Small intestine (tissue), 7 donors: ENCODE results near the gene KCNN1. TPM values are rescaled to one million over a fixed set of nuclear protein-coding genes. Genes with fewer than 3 reads are reported as not detected.

Experiments
- DNase-seq, 2 donors: peaks; one replicate each; pipeline versions ENCODE4 v3.0.0 to v3.0.0-alpha.2; 2013
- FAIRE-seq: peaks from 2 replicates; lab custom pipeline; 2012; peaks lifted over from hg19 to GRCh38; lab: Jason Lieb, UNC
- H3K27ac ChIP-seq, 3 donors: one replicate each; pipeline ENCODE4 v1.5.1; 2013; ENCODE audit warnings: low read length in 2 of 3, mild to moderate bottlenecking in 2 of 3, control low read depth in 1 of 3, inconsistent platforms in 1 of 3, low read depth in 1 of 3, moderate library complexity in 1 of 3
- H3K27me3 ChIP-seq, 3 donors: one replicate each; pipeline ENCODE4 v1.6.1; 2013; ENCODE audit warnings: low read length in 3 of 3, inconsistent platforms in 1 of 3; ENCODE audit not compliant: control insufficient read depth in 3 of 3, insufficient read depth in 3 of 3
- H3K36me3 ChIP-seq, 3 donors: one replicate each; pipeline ENCODE4 v1.6.1; 2013; ENCODE audit warnings: low read length in 3 of 3, inconsistent platforms in 1 of 3, low read depth in 1 of 3, mild to moderate bottlenecking in 1 of 3, moderate library complexity in 1 of 3; ENCODE audit not compliant: control insufficient read depth in 3 of 3, insufficient read depth in 2 of 3
- H3K4me1 ChIP-seq, 3 donors: one replicate each; pipeline ENCODE4 v1.6.1; 2013; ENCODE audit warnings: low read length in 2 of 3, inconsistent platforms in 1 of 3, low read depth in 1 of 3, mild to moderate bottlenecking in 1 of 3, moderate library complexity in 1 of 3; ENCODE audit not compliant: control insufficient read depth in 3 of 3, insufficient read depth in 2 of 3
- H3K4me3 ChIP-seq, 3 donors: one replicate each; pipeline ENCODE4 v1.5.1; 2013; ENCODE audit warnings: low read length in 3 of 3, control low read depth in 1 of 3, inconsistent platforms in 1 of 3, low read depth in 1 of 3, mild to moderate bottlenecking in 1 of 3, moderate library complexity in 1 of 3
- H3K9me3 ChIP-seq, 2 donors: one replicate each; pipeline ENCODE4 v1.6.1; 2013; ENCODE audit warnings: low read depth in 1 of 2, low read length in 1 of 2; ENCODE audit not compliant: control insufficient read depth in 2 of 2, insufficient read depth in 1 of 2
- WGBS, 3 donors: extraction: QIAGEN DNeasy Blood & Tissue Kit; methylation state at CpG; one replicate each; pipeline ENCODE4 v1.1.7; 2013; 5-methylcytosine and 5-hydroxymethylcytosine counted together
- polyA plus RNA-seq, 4 donors: library from polyadenylated mRNA; stranded (reverse) in 3 of 4; unstranded in 1 of 4; fragments of 200-250 nt in 3 of 4; fragments of 120-200 nt in 1 of 4; gene quantifications; one replicate each; pipeline versions ENCODE4 v1.2.1 to v1.2.3, GENCODE V29; 2013
- donor health status: healthy with polysubstance abuse.
- donor health status: control.
- donor health status: control.
- donor health status: Bipolar disorder and iron deficiency.
- donor health status: healthy.

Gene KCNN1
- polyA plus RNA-seq, 4 donors: 0.24 to 0.41 TPM; not detected in 2

GRCh38 chr19:17950310-17951156 lies 16.4 kb upstream of the KCNN1 start:
- FAIRE-seq (no peak), DNase-seq (no peak)
- Histone ChIP-seq H3K4me3 (peak overlapping the region in 1 of 3 donors; percentile 13), H3K27ac (no peak overlapping the region), H3K36me3 (no peaks in the 10 kb centered on the region), H3K27me3 (peaks cover 5 to 60% (median 45%) of the 10 kb centered on the region in 3 donors), H3K9me3 (peaks cover 0 to 2% of the 10 kb centered on the region in 2 donors), H3K4me1 (peaks cover 0 to 44% (median 0%) of the 10 kb centered on the region in 3 donors)
- 1 to 2% (median 2%) methylated on average over 33 to 48 of the region's 48 CpGs for WGBS, 3 donors

GRCh38 chr19:17951157-17951989 lies 15.5 kb upstream of the KCNN1 start:
- Histone ChIP-seq H3K4me1 (peaks cover 0 to 44% (median 0%) of the 10 kb centered on the region in 3 donors), H3K27ac (no peak overlapping the region), H3K27me3 (peaks cover 5 to 60% (median 45%) of the 10 kb centered on the region in 3 donors), H3K4me3 (no peak overlapping the region), H3K9me3 (peaks cover 0 to 2% of the 10 kb centered on the region in 2 donors), H3K36me3 (no peaks in the 10 kb centered on the region)
- WGBS, 3 donors: 2 to 6% (median 3%) methylated on average over 31 to 33 of the region's 33 CpGs
- DNase-seq (no peak), FAIRE-seq (no peak)

- H3K4me3 ChIP-seq: peak overlapping the region in 1 of 3 donors; percentile 12
- H3K9me3 ChIP-seq: peaks cover 0 to 2% of the 10 kb centered on the region in 2 donors
- peaks cover 0 to 40% (median 0%) of the 10 kb centered on the region in 3 donors for H3K4me1 ChIP-seq
- H3K27me3 ChIP-seq: peaks cover 5 to 61% (median 46%) of the 10 kb centered on the region in 3 donors
- no peaks in the 10 kb centered on the region for H3K36me3 ChIP-seq
- H3K27ac ChIP-seq: no peak overlapping the region
- WGBS, 3 donors: 1 to 2% (median 1%) methylated on average over 36 to 68 of the region's 68 CpGs
- DNase-seq (no peak), FAIRE-seq (no peak)
These were observed 14.6 kb upstream of the KCNN1 start for GRCh38 chr19:17951990-17952976.

- H3K36me3 ChIP-seq: no peaks in the 10 kb centered on the region
- DNase-seq: no peak
- peaks cover 5 to 68% (median 49%) of the 10 kb centered on the region in 3 donors for H3K27me3 ChIP-seq
- no peak for FAIRE-seq
- H3K4me3 ChIP-seq: no peak overlapping the region
- H3K9me3 ChIP-seq: peaks cover 0 to 2% of the 10 kb centered on the region in 2 donors
- H3K4me1 ChIP-seq: peaks cover 0 to 37% (median 0%) of the 10 kb centered on the region in 3 donors
- 18 to 50% (median 39%) methylated on average over 7 of the region's 7 CpGs for WGBS, 3 donors
- H3K27ac ChIP-seq: no peak overlapping the region
These were observed 13.5 kb upstream of the KCNN1 start for GRCh38 chr19:17953316-17953801.

- H3K4me1 ChIP-seq: peaks cover 0 to 33% (median 0%) of the 10 kb centered on the region in 3 donors
- H3K27ac ChIP-seq: no peak overlapping the region
- DNase-seq: no peak
- H3K36me3 ChIP-seq: no peaks in the 10 kb centered on the region
- peaks cover 5 to 64% (median 49%) of the 10 kb centered on the region in 3 donors for H3K27me3 ChIP-seq
- peaks cover 0 to 2% of the 10 kb centered on the region in 2 donors for H3K9me3 ChIP-seq
- FAIRE-seq: no peak
- 44 to 62% (median 48%) methylated on average over 4 of the region's 4 CpGs for WGBS, 3 donors
- H3K4me3 ChIP-seq: no peak overlapping the region
These were observed 13.0 kb upstream of the KCNN1 start for GRCh38 chr19:17953869-17954268.

- WGBS, 3 donors: 83 to 86% (median 85%) methylated on average over 7 of the region's 7 CpGs
- peaks cover 5 to 58% (median 47%) of the 10 kb centered on the region in 3 donors for H3K27me3 ChIP-seq
- H3K4me3 ChIP-seq: no peak overlapping the region
- H3K9me3 ChIP-seq: peaks cover 0 to 2% of the 10 kb centered on the region in 2 donors
- H3K4me1 ChIP-seq: peaks cover 0 to 30% (median 0%) of the 10 kb centered on the region in 3 donors
- DNase-seq (no peak), FAIRE-seq (no peak)
- H3K27ac ChIP-seq: no peak overlapping the region
- H3K36me3 ChIP-seq: no peaks in the 10 kb centered on the region
These were observed 12.5 kb upstream of the KCNN1 start for GRCh38 chr19:17954401-17954800.

GRCh38 chr19:17957149-17957849 lies 9.6 kb upstream of the KCNN1 start:
- H3K27me3 ChIP-seq: peaks cover under 1 to 31% (median 27%) of the 10 kb centered on the region in 3 donors

More at GRCh38 chr19:17957149-17957849, 9.6 kb upstream of the KCNN1 start:
- H3K27ac ChIP-seq: no peak overlapping the region
- no peak overlapping the region for H3K4me3 ChIP-seq
- H3K36me3 ChIP-seq: no peaks in the 10 kb centered on the region
- DNase-seq (no peak), FAIRE-seq (no peak)
- H3K4me1 ChIP-seq: peaks cover 0 to 8% (median 0%) of the 10 kb centered on the region in 3 donors
- no peaks in the 10 kb centered on the region for H3K9me3 ChIP-seq
- 65 to 80% (median 70%) methylated on average over 3 of the region's 3 CpGs for WGBS, 3 donors
